ENCODE data around the gene FAM161B. TPM values are rescaled to one million over a fixed set of nuclear protein-coding genes. Genes with fewer than 3 reads are reported as not detected.
"Not testable (repeated sequence)": the region's sequence is repeated elsewhere in the genome, so short reads cannot be mapped to it uniquely, and the experiment has no call there.

FAM161B gene
- total and polyA plus RNA-seq, 8 donors, result 3.0 to 14.2 (median 13.2) TPM

DNA sequence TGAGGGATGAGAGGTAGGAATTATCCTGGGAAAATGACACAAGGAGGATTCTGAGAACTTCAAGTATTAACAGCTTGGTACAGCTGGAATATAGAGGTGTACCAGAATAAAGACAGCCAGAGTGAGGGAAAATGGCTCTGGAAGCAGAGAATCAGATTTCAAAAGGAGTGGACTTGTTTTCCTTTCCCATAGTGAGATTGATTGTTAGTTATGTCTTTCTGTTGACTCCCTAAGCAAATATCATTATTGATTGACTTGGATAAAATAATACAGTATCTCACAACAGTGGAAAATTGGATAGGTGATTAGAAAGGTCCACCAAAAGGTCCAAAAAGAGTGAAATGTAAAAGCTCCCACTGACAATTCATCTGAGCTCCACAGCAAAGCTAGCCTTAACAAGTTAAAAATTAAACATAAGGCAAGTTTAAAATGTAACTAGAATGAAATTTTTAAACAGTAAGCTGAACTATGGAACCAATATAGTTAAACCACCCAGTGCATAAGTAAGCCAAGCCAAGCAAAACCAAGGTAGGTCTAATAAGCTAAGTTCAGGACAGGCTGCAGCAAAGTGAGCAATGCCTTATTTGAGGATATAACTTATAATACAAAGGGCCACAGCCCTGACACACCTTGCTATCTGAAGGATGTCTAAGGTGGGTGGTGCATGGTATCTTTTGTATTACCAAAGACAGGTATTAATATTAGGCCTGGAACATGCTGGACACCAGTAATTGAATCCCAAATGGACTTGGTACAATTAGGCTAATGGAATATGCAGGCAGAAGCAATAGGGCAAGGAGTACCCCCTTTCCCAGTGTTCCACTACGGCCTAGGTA, 47.4 kb upstream of the FAM161B start:
- Histone ChIP-seq H3K36me3 (peaks cover 0 to 16% of the 10 kb centered on the region in 2 donors), H3K4me1 (no peaks in the 10 kb centered on the region), H3K9me3 (no peaks in the 10 kb centered on the region), H3K27me3 (no peaks in the 10 kb centered on the region), H3K27ac (no peak overlapping the region), H3K4me3 (no peak overlapping the region)
- TF ChIP-seq, protein P1, sequence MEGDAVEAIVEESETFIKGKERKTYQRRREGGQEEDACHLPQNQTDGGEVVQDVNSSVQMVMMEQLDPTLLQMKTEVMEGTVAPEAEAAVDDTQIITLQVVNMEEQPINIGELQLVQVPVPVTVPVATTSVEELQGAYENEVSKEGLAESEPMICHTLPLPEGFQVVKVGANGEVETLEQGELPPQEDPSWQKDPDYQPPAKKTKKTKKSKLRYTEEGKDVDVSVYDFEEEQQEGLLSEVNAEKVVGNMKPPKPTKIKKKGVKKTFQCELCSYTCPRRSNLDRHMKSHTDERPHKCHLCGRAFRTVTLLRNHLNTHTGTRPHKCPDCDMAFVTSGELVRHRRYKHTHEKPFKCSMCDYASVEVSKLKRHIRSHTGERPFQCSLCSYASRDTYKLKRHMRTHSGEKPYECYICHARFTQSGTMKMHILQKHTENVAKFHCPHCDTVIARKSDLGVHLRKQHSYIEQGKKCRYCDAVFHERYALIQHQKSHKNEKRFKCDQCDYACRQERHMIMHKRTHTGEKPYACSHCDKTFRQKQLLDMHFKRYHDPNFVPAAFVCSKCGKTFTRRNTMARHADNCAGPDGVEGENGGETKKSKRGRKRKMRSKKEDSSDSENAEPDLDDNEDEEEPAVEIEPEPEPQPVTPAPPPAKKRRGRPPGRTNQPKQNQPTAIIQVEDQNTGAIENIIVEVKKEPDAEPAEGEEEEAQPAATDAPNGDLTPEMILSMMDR (IDR thresholded peaks at IDR 0.05), result no peak
- DNase-seq (no peak), ATAC-seq (no peak)
- intact Hi-C loops (cut with DNase I), result no loop called here

DNA sequence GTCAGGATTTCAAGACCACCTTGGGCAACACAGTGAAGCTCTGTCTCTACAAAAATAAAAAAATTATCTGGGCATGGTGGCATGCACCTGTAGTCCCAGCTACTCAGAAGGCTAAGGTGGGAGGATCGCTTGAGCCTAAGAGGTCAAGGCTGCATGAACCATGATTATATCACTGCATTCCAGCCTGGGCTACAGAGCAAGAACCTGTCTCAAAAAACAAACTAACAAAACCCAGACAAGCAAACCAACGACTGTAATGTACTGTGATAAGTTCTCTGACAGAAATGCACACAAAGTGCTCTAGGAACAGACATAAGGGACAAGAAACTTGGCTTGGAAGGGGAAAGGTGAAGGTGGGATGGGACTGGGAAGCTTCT, 46.8 kb upstream of the FAM161B start:
- intact Hi-C loops (cut with DNase I), result no loop called here
- ATAC-seq, result no peak
- Histone ChIP-seq H3K36me3 (peaks cover 0 to 16% of the 10 kb centered on the region in 2 donors), H3K9me3 (no peaks in the 10 kb centered on the region), H3K4me1 (no peaks in the 10 kb centered on the region), H3K27ac (no peak overlapping the region), H3K27me3 (no peaks in the 10 kb centered on the region), H3K4me3 (no peak overlapping the region)
- DNase-seq, result no peak
- TF ChIP-seq, protein P1 (IDR thresholded peaks at IDR 0.05), result no peak

DNA sequence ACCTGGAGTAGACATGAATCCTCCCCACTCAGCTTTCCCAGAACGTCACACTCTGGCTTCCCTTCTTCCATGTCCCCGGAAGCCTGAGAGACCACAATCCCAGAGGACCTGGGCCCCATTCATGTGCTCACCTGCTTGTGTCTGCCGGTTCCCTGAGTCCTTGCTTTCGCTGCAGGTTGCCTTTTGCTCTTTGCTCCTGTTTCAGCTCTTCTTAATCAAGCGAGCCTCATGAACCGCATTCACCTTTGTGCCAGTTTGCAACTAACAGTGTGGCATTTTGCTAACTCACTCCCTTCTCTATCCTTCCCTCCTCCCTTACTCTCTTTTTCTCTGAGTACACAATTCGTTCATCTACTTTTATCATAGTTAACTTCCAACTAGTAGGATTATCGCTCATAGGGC, 46.1 kb upstream of the FAM161B start:
- H3K27me3 ChIP-seq, result no peaks in the 10 kb centered on the region
- H3K9me3 ChIP-seq, result no peaks in the 10 kb centered on the region
- no peak overlapping the region for H3K27ac ChIP-seq
- ATAC-seq (no peak), DNase-seq (no peak)
- H3K4me3 ChIP-seq, result no peak overlapping the region
- intact Hi-C loops (cut with DNase I), result no loop called here
- TF ChIP-seq, protein P1 (IDR thresholded peaks at IDR 0.05), result no peak
- H3K36me3 ChIP-seq, result peaks cover 0 to 16% of the 10 kb centered on the region in 2 donors
- H3K4me1 ChIP-seq, result no peaks in the 10 kb centered on the region

DNA sequence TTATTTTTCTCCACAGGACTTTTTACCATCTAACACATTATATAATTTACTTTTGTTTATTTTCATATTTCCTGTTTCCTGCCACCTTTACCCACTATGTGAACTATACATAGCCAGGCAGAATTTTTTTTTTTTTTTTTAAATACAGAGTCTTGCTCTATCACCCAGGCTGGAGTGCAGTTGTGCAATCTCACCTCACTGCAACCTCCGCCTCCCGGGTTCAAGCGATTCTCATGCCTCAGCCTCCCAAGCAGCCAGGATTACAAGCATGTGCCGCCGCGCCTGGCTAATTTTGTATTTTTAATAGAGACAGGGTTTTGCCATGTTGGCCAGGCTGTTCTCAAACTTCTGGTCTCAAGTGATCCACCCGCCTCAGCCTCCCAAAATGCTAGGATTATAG, 45.0 kb upstream of the FAM161B start:
- ATAC-seq; H3K9me3 ChIP-seq; intact Hi-C loops (cut with DNase I); H3K4me3 ChIP-seq; H3K4me1 ChIP-seq; H3K27me3 ChIP-seq; H3K27ac ChIP-seq; DNase-seq: not testable (repeated sequence)
- peaks cover 0 to 16% of the 10 kb centered on the region in 2 donors for H3K36me3 ChIP-seq

DNA sequence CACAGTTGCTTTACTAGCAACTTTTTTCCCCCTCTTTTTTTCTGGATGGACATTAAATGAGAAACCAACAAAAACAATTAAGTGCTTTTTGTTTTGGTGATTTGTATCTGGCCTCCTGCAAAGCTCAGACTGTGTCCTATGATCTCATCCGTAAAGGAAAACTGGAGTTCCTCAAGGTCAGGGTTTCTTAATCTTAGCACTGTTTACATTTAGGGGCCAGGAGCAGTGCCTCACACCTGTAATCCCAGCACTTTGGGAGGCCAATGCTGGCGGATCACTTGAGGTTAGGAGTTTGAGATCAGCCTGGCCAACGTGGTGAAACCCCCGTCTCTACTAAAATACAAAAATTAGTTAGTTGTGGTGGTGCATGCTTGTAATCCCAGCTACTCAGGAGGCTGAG, 41.2 kb upstream of the FAM161B start:
- Histone ChIP-seq H3K27me3 (no peaks in the 10 kb centered on the region), H3K36me3 (peaks cover 0 to 26% of the 10 kb centered on the region in 2 donors), H3K4me3 (no peak overlapping the region), H3K4me1 (no peaks in the 10 kb centered on the region), H3K27ac (no peak overlapping the region), H3K9me3 (no peaks in the 10 kb centered on the region)
- intact Hi-C loops (cut with DNase I), result no loop called here
- TF ChIP-seq, protein P1 (IDR thresholded peaks at IDR 0.05), result no peak
- DNase-seq, result no peak
- ATAC-seq, result no peak

DNA sequence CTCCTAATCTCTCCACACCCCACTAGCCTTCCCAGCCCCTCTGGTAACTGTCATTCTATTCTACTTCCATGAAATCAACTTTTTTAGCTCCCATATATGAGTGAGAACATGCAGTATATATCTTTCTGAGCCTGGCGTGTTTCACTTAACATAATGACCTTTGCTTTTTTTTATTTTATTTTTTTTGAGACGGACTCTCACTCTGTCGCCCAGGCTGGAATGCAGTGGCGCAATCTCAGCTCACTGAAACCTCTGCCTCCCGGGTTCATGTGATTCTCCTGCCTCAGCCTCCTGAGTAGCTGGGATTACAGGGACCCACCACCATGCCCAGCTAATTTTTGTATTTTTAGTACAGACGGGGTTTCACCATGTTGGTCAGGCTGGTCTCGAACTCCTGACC, 38.8 kb upstream of the FAM161B start:
- H3K4me3 ChIP-seq; DNase-seq; ATAC-seq; H3K9me3 ChIP-seq; H3K27me3 ChIP-seq; intact Hi-C loops (cut with DNase I); H3K4me1 ChIP-seq; H3K27ac ChIP-seq: not testable (repeated sequence)
- peaks cover 0 to 35% of the 10 kb centered on the region in 2 donors for H3K36me3 ChIP-seq
